Measurements from ENCODE around the gene MAP3K19. TPM values are rescaled to one million over a fixed set of nuclear protein-coding genes. Genes with fewer than 3 reads are reported as not detected.

Gene MAP3K19
- total and polyA plus RNA-seq, 2 of the 8 experiments (the other 6 are each of a cell fraction or from before 2014, with no cell fraction given): not detected

DNA sequence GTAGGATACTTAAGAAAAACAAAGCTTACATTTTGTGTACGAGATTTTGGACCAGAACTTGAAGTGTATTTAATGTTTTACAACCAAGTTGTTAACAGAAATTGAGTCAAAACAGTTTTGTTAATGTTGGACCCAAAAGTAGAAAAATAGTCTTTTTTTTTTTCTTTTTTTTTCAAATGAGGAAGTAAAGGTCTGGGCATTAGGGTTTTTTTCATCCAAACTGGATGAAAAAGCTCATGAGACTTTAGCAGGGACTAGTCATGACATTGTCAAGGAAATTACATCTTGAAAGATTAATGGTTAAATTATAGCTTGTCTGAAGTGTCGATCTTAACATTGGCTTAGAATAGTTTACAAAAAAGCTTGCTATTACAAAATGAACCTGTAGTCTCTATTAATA is 96.4 kb downstream of the MAP3K19 start:
- Histone ChIP-seq H3K18ac (ENCODE audit: extremely low read depth, low read length) (no peak overlapping the region), H3K23ac (ENCODE audit: insufficient read length) (no peak overlapping the region), H2BK120ac (replicated peaks; ENCODE audit: low read depth, low read length) (no peak overlapping the region), H3K56ac (replicated peaks; ENCODE audit: insufficient read length, low read depth, low read length) (no peak overlapping the region), H3K4me3 (ENCODE audit: extremely low read depth in 1 of 4, insufficient read depth in 2 of 4, low read depth in 3 of 4, low read length in 4 of 4) (no peak overlapping the region), H2BK5ac (ENCODE audit: low read depth, low read length) (no peak overlapping the region), H3K4me1 (replicated peaks in 1 of 4; ENCODE audit: control insufficient read depth in 3 of 4, insufficient read depth in 4 of 4, low read length in 3 of 4) (no peaks in the 10 kb centered on the region), H3K9me3 (ENCODE audit: insufficient read depth in 2 of 2, low read depth in 1 of 2, low read length in 1 of 2) (no peaks in the 10 kb centered on the region), H3K27ac (ENCODE audit: low read depth, low read length) (no peak overlapping the region), H3K36me3 (ENCODE audit: control insufficient read depth in 2 of 4, insufficient read depth in 4 of 4, low read length in 3 of 4) (peaks cover 14 to 90% (median 52%) of the 10 kb centered on the region in 4 experiments), H3K27me3 (replicated peaks in 1 of 4; ENCODE audit: control insufficient read depth in 3 of 4, extremely low read depth in 1 of 4, insufficient read depth in 3 of 4, low read length in 3 of 4) (no peaks in the 10 kb centered on the region), H2AFZ (ENCODE audit: low read length) (no peak overlapping the region), H2BK20ac (ENCODE audit: low read length) (no peak overlapping the region), H4K91ac (replicated peaks; ENCODE audit: insufficient read length, low read length) (no peak overlapping the region), H3K4ac (replicated peaks; ENCODE audit: insufficient read length, low read depth, low read length) (no peak overlapping the region), H4K8ac (ENCODE audit: extremely low read depth, insufficient read depth, low read length) (no peak overlapping the region), H3K79me2 (ENCODE audit: control insufficient read depth in 1 of 2, insufficient read depth in 2 of 2, low read length in 2 of 2) (peaks cover 0 to 9% of the 10 kb centered on the region in 2 experiments; a peak in 1 of 4 replicates), H4K20me1 (replicated peaks in 1 of 2; ENCODE audit: control insufficient read depth in 1 of 2, insufficient read depth in 2 of 2, low read length in 2 of 2) (peaks cover 0 to 12% of the 10 kb centered on the region in 2 experiments), H3K14ac (ENCODE audit: insufficient read length) (no peak overlapping the region), H2BK12ac (ENCODE audit: low read depth, low read length) (no peak overlapping the region), H2BK15ac (ENCODE audit: low read length) (no peak overlapping the region), H4K5ac (ENCODE audit: insufficient read length, low read depth, low read length) (no peak overlapping the region), H3K9ac (replicated peaks in 1 of 4; ENCODE audit: extremely low read depth in 1 of 4, low read depth in 3 of 4, low read length in 3 of 4) (no peak overlapping the region), H3K4me2 (ENCODE audit: insufficient read depth in 1 of 2, low read depth in 2 of 2, low read length in 2 of 2) (no peak overlapping the region), H3K23me2 (ENCODE audit: low read depth, low read length) (no peaks in the 10 kb centered on the region), H3K79me1 (ENCODE audit: low read depth, low read length) (peaks cover 7% of the 10 kb centered on the region; the same call in 1 of the 2 replicates), H2AK5ac (ENCODE audit: low read depth, low read length) (no peak overlapping the region)
- FAIRE-seq: no peak
- no peak for DNase-seq (ENCODE audit: low read depth in 1 of 2, low spot score in 2 of 2)
- WGBS, 2 experiments (ENCODE audit: extremely low coverage in 1 of 2, insufficient coverage in 1 of 2, insufficient read length in 1 of 2, insufficient replicate concordance in 2 of 2, low coverage in 1 of 2, low lambda C conversion rate in 2 of 2, missing lambda C conversion rate in 1 of 2): 95% methylated on average over 2 of the region's 2 CpGs; no CpG with 5 or more reads in 1 of the 2 experiments
- no peak for TF ChIP-seq TBP (IDR thresholded peaks at IDR 0.05; ENCODE audit: low read depth, low read length)
- TF ChIP-seq KDM1A (IDR thresholded peaks at IDR 0.05; ENCODE audit: borderline replicate concordance, low read length): no peak
- TF ChIP-seq SIX5 (IDR thresholded peaks at IDR 0.05; ENCODE audit: low read depth, low read length): no peak
- TF ChIP-seq SP4 (IDR thresholded peaks at IDR 0.05; ENCODE audit: low read length): no peak
- CTCF ChIA-PET (ENCODE audit: partially characterized antibody): no interaction called here
- POLR2A ChIA-PET (ENCODE audit: partially characterized antibody): interaction anchor here (1.0 to 1.1 kb wide), 2 partner anchors 10 to 31 kb away, joined by 3 to 4 read pairs; no protein-coding TSS in a partner anchor

All from H1 (cell line).